ENCODE results near the gene TST. TPM values are rescaled to one million over a fixed set of nuclear protein-coding genes. Genes with fewer than 3 reads are reported as not detected.

TST gene
- 33.4 TPM for polyA plus RNA-seq (2012; ENCODE audit: insufficient read length, low read depth)

DNA sequence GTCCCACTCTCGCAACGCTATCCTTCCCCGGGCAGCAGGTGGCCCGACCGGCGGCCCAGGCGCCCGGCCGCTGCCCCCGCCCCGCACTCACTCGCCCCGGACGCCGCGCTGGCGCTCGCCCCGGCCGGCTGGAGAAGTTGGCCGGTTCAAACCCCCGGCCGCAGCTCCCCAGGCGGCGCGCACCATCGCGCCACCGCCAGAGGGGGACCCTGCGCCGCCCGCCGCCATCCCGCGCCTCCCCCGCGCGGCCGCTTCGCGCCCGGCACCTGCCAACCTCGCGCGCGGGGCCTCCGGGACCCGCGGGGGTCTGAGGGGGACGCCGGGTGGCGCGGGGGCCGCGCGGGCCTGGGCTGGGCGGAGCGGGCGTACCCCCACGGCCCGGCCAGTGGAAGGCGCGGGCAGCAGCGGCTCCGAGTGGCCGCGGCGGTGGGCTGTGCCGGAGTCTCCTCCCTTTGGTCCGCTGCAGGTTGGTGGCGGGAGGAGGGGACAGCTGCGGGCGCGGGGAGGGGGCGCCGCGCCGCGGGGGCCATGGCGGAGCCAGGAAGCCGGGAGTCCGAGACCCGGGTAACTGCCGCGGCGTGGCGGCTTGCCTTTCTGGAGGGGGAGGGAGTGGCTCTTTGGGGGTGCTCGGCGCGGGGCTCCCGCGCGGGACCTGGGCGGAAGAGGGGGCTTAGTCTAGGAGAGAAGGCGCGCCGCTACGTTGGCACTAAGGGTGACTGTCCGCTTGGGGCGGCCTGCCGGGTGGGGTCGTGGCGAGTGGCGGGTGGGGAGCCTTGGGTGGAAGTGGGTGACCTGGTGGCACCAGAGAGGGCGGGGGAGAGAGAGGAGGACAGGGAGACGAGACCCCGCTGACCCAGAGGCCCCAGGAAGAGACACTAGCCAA lies at the start of gene TST, which contains the start of gene MPST:
Gene TST (minus strand): TSS at position 139 of the 883 bp plus-strand sequence. CDS start 715 bp downstream, outside the sequence.
Gene MPST (plus strand): TSS at position 434 of the 883 bp plus-strand sequence. CDS start 95 bp downstream, at position 529.
- TF ChIP-seq, protein P1, sequence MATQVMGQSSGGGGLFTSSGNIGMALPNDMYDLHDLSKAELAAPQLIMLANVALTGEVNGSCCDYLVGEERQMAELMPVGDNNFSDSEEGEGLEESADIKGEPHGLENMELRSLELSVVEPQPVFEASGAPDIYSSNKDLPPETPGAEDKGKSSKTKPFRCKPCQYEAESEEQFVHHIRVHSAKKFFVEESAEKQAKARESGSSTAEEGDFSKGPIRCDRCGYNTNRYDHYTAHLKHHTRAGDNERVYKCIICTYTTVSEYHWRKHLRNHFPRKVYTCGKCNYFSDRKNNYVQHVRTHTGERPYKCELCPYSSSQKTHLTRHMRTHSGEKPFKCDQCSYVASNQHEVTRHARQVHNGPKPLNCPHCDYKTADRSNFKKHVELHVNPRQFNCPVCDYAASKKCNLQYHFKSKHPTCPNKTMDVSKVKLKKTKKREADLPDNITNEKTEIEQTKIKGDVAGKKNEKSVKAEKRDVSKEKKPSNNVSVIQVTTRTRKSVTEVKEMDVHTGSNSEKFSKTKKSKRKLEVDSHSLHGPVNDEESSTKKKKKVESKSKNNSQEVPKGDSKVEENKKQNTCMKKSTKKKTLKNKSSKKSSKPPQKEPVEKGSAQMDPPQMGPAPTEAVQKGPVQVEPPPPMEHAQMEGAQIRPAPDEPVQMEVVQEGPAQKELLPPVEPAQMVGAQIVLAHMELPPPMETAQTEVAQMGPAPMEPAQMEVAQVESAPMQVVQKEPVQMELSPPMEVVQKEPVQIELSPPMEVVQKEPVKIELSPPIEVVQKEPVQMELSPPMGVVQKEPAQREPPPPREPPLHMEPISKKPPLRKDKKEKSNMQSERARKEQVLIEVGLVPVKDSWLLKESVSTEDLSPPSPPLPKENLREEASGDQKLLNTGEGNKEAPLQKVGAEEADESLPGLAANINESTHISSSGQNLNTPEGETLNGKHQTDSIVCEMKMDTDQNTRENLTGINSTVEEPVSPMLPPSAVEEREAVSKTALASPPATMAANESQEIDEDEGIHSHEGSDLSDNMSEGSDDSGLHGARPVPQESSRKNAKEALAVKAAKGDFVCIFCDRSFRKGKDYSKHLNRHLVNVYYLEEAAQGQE (IDR thresholded peaks at IDR 0.05; ENCODE audit: insufficient read depth in 1 of 2, low read depth in 2 of 2, low read length in 2 of 2) = no peak
- TF ChIP-seq FOXP2 (optimal IDR thresholded peaks at IDR 0.05; ENCODE audit: borderline replicate concordance, extremely low read depth, extremely low read length, insufficient read depth) = peak; percentile 14
- TF ChIP-seq POLR2AphosphoS5 (IDR thresholded peaks at IDR 0.05; ENCODE audit: low read depth, low read length) = peak; percentile 58
- no peak for TF ChIP-seq SIN3A (IDR thresholded peaks at IDR 0.05; ENCODE audit: borderline replicate concordance, insufficient read depth, low read length)
- peak; percentile 90; the same call in 1 of the 2 replicates for TF ChIP-seq TAF1 (IDR thresholded peaks at IDR 0.05; ENCODE audit: borderline replicate concordance, insufficient read depth, low read length)

DNA sequence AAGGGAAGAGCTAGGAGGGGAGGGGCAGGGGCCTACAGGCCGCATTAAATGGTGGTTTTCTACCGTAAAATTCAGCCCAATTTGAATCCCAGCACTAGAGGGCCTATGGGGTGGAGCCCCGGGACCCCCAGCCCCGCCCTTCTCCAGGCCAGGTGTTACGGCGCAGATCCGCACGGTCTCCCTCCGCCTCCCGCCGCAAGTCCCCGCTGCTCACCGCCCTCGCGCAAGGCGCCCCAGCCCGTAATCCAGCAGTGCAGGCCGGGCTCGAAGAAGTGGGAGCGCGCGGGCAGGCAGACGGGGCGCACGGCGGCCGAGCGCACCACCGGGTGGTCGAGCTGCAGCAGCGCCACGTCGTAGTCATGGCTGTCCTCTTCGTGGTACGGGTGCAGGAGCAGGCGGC lies 49.6 kb upstream of the TST start:
- TF ChIP-seq TAF1 (IDR thresholded peaks at IDR 0.05; ENCODE audit: borderline replicate concordance, insufficient read depth, low read length) (no peak), SIN3A (IDR thresholded peaks at IDR 0.05; ENCODE audit: borderline replicate concordance, insufficient read depth, low read length) (no peak), FOXP2 (optimal IDR thresholded peaks at IDR 0.05; ENCODE audit: borderline replicate concordance, extremely low read depth, extremely low read length, insufficient read depth) (no peak), POLR2AphosphoS5 (IDR thresholded peaks at IDR 0.05; ENCODE audit: low read depth, low read length) (no peak)
- TF ChIP-seq, protein P1 (IDR thresholded peaks at IDR 0.05; ENCODE audit: insufficient read depth in 1 of 2, low read depth in 2 of 2, low read length in 2 of 2) = no peak

DNA sequence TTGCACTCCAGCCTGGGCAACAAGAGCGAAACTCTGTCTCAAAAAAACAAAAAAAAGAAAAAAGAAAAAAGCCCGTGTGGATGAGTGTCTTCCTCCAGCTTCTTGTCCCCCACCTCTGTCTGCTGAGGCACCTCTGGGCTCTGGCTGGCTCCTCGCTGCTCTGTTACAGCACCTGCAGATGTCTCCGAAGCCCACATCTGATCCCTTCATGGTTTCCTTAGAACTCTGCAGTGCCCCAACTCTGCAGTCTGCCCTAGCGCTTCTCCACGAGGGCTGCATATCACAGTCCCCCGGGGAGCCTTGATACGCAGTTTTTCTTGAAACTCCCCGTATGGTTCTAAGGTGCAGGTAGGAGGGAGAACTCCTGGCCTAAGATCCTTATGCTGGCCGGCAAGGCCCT lies 48.2 kb upstream of the TST start:
- no peak for TF ChIP-seq TAF1 (IDR thresholded peaks at IDR 0.05; ENCODE audit: borderline replicate concordance, insufficient read depth, low read length)
- no peak for TF ChIP-seq SIN3A (IDR thresholded peaks at IDR 0.05; ENCODE audit: borderline replicate concordance, insufficient read depth, low read length)
- TF ChIP-seq, protein P1 (IDR thresholded peaks at IDR 0.05; ENCODE audit: insufficient read depth in 1 of 2, low read depth in 2 of 2, low read length in 2 of 2) = no peak
- TF ChIP-seq POLR2AphosphoS5 (IDR thresholded peaks at IDR 0.05; ENCODE audit: low read depth, low read length) = no peak
- TF ChIP-seq FOXP2 (optimal IDR thresholded peaks at IDR 0.05; ENCODE audit: borderline replicate concordance, extremely low read depth, extremely low read length, insufficient read depth) = no peak

DNA sequence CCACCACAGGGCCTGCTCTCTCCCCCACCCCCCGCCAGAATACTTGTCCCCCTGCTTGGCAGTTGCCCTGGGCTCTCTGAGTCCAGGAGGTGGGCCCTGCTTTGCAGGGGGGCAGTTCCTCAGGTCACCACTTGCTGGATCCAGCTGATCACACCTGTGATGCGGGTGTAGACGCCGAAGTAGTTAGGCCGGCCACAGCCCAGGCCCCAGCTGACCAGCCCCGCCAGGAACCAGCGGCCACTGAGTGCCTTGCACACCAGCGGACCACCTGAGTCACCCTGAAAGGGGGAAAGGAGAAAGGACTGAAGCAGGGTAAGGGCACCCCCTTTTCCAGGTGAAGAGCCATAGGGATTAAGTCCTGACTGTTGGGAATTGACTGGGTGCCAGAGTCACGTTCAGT lies 46.7 kb upstream of the TST start:
- TF ChIP-seq POLR2AphosphoS5 (IDR thresholded peaks at IDR 0.05; ENCODE audit: low read depth, low read length) = no peak
- no peak for TF ChIP-seq TAF1 (IDR thresholded peaks at IDR 0.05; ENCODE audit: borderline replicate concordance, insufficient read depth, low read length)
- TF ChIP-seq SIN3A (IDR thresholded peaks at IDR 0.05; ENCODE audit: borderline replicate concordance, insufficient read depth, low read length) = no peak
- TF ChIP-seq, protein P1 (IDR thresholded peaks at IDR 0.05; ENCODE audit: insufficient read depth in 1 of 2, low read depth in 2 of 2, low read length in 2 of 2) = no peak
- TF ChIP-seq FOXP2 (optimal IDR thresholded peaks at IDR 0.05; ENCODE audit: borderline replicate concordance, extremely low read depth, extremely low read length, insufficient read depth) = no peak
